WI38 (cell line): ENCODE measurements around the gene TMEM170A.

Experiments used
- H3K4me3 ChIP-seq: 2 replicates; pipeline ENCODE4 v1.5.1; 2011; ENCODE audit warnings: low read depth, mild to moderate bottlenecking, control low read depth, low read length
- TF ChIP-seq, protein P1 (sequence below): IDR thresholded peaks from 2 replicates; pipeline ENCODE4 v1.5.1; 2012; ENCODE audit warnings: low read depth, mild to moderate bottlenecking, control low read depth, low read length

Gene TMEM170A

DNA sequence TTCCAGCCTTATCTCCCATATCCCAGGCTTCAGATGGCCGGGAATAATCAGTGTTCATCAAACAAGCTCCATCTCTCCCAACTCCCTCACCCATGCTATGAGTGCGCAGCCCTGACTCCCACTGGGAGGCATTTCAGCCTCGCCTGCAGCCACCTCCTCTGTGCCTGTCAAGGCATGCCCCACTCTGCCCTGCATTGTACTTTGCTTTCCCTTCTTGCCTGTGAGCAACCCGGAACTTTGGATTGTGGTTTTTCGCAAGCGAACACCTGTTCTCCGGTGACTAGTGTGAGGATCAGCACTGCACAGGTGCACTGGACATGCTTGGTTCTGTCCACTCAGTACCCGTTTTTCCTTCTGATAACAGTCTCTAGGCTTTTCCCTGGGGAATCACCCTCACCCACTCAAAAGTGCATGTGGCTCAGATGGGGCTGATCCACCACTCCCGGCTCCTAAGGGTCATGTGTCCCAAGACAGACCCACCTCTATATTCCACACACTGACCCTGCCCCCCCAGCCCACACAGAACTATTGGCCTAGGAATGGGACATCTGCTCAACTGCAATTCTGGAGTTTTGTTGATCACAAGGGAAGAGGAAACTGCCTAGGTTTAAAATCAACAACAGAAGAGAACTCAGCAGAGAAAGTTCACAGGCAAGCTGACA lies 21.7 kb upstream of the TMEM170A start:
- H3K4me3 ChIP-seq: no peak overlapping the region
- TF ChIP-seq, protein P1, sequence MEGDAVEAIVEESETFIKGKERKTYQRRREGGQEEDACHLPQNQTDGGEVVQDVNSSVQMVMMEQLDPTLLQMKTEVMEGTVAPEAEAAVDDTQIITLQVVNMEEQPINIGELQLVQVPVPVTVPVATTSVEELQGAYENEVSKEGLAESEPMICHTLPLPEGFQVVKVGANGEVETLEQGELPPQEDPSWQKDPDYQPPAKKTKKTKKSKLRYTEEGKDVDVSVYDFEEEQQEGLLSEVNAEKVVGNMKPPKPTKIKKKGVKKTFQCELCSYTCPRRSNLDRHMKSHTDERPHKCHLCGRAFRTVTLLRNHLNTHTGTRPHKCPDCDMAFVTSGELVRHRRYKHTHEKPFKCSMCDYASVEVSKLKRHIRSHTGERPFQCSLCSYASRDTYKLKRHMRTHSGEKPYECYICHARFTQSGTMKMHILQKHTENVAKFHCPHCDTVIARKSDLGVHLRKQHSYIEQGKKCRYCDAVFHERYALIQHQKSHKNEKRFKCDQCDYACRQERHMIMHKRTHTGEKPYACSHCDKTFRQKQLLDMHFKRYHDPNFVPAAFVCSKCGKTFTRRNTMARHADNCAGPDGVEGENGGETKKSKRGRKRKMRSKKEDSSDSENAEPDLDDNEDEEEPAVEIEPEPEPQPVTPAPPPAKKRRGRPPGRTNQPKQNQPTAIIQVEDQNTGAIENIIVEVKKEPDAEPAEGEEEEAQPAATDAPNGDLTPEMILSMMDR: no peak

DNA sequence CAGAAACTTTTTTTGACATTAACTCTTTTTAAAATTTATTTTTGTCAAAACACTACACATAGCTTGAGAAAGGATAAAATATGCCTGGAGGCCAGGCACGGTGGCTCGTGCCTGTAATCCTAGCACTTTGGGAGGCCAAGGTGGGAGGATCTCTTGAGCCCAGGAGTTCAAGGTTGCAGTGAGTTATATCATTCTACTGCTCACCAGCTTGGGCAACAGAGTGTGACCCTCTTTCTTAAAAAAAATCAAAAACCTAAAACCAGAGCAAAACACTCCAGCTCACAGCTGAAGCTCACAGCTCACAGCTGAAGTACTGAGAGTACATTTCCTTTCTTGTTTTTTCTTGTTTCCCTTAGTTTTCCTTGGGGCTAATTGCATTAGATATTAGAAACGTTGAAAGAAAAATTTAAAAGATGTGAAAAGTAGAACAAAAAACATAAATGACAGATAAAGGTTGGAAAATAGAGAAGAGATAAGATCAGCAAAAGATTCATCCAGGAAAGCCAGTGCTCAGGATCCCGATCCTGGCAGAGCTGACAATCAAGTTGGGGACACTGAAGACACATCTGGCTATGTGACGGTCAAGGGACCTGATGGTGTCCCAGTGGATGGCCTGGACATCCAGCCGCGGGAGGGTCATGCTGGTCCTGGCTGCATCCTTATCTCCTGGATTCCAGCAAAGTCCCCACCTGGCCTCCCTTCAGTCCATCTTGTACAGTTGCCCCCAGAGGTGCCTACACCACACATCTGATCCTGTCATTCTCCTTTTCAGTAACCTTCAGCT lies 20.9 kb upstream of the TMEM170A start:
- TF ChIP-seq, protein P1: no peak
- no peak overlapping the region for H3K4me3 ChIP-seq

DNA sequence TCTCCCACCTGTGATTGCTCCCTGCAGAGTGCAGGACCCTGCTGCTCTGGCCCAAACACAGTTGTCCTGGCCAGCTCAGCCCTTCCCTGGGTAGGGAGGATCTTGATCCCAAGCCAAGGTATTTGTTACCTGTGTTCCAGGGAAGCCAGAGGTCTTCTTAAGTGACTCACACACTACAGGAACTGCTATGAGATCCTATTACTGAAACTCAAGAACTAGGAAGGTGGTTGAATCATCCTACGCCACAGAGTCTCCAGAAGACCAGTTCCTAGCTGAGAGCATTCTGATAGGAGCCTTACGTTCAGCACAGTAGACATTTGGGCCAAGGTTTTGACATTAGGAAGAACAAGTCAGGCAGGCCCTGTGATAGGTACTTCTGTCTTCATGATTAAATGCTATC lies 18.7 kb upstream of the TMEM170A start:
- TF ChIP-seq, protein P1: no peak
- no peak overlapping the region for H3K4me3 ChIP-seq

DNA sequence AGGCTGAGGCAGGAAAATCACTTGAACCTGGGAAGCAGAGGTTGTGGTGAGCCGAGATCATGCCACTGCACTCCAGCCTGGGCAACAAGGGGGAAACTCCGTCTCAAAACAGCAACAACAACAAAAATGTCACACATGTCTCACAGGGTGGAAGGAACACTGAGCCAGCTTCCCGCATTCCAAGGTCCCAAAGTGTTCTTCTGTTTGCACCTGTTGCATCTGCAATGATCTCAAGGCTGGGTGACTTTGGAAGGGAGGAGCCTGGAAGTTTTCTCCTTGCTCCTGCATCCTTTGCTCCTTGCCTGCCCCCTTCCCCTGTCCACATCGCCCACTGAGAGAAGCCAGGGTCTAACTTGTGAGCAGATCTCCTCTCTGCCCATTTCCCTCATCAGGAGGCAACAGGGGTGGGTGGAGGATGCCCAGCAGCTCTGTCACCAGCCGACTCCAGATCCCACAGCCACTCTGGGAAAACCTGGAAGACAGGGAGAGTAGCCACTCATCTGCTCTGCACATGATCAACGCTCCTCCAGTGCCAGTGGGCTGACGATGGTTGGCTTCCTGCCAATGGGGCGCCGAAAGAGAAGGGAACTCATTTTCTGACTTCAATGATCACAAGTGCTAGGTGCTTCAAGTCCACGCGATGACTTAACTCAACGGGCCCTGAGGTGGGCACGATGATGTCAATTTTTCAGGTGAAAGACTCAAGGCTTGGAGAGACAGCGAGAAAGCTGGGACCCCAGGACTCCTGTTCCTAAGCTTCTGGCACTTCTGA lies 18.1 kb upstream of the TMEM170A start:
- TF ChIP-seq, protein P1: no peak
- H3K4me3 ChIP-seq: no peak overlapping the region

DNA sequence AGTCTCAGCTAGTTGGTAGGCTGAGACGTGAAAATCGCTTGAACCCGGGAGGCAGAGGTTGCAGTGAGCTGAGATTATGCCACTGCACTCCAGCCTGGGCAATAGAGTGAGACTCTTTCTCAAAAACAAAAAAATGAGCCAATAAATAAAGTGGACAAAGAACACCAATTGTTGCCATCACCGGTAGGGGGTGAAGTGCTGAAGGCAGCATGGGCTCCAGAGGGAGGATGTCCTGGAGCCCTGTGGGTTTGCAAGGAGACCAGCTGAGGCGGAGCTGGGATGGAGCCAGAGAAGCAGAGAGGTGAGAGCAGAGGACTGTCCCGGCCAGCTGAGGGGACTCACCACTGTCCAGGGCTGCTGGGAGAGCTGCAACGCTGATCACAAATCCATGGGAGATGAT lies 17.0 kb upstream of the TMEM170A start:
- TF ChIP-seq, protein P1: no peak
- H3K4me3 ChIP-seq: no peak overlapping the region

DNA sequence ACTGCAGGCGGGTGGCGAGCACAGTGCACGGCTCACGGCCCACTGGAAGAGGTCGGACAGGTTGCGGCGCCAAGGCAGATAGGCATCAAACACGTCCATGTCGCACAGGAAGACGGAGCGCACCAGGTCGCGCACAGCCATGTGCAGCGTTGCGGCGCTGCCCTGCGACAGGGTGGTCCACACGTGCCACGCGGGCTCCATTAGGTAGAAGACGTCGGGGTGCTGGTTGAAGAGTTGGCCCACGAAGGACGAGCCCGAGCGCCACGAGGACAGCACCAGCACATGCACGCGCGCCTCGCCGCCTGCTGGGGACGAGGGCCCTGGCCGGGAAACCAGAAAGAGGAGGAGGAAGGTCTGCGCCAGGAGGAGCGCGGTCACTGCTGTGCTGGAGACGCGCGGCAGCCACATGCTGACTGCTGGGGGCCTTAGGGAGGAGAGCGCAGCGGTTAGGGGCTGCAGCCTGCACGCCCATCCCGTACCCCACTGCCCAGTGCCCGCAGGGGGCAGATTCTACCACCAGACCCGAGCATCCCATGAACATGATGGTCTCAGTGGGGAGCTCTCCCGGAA lies 15.0 kb upstream of the TMEM170A start:
- H3K4me3 ChIP-seq: no peak overlapping the region
- TF ChIP-seq, protein P1: no peak
